GM12873 (cell line): ENCODE data around the gene MTHFSD.

Experiments
- CTCF ChIP-seq: IDR thresholded peaks from 2 replicates; pipeline ENCODE4 v1.5.1; 2012; ENCODE audit warnings: low read depth, mild to moderate bottlenecking, moderate library complexity, low read length, control low read depth; ENCODE audit not compliant: insufficient read depth; ENCODE audit errors: missing control alignments

Gene MTHFSD

GRCh38 chr16:86496262-86496928, 58.6 kb downstream of the MTHFSD start:
- TF ChIP-seq CTCF: no peak

DNA sequence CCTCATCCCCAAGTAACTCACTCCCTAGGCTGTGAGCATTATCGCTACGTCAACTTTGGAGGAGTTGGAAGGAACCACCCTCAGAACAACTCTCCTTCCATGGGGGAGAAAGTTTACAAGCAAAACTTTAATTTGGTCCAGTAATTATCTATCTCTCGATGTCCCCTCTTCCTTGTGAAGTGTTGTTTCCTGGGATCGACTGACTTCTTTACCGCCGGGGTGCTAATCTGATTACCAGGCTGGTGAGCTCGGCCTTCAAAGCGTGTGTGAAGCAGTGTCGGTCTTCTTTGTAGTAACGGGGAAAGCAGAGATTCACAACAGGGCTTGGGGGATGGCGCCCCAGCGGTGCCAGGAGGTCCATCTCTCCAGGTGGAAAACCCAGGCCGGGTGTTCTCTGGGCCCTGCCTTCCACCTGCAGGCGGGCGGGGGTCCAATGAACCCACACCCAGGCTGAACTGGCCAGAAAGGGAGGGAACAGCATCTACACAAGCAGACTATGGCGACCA, 59.2 kb downstream of the MTHFSD start:
- TF ChIP-seq CTCF: no peak

DNA sequence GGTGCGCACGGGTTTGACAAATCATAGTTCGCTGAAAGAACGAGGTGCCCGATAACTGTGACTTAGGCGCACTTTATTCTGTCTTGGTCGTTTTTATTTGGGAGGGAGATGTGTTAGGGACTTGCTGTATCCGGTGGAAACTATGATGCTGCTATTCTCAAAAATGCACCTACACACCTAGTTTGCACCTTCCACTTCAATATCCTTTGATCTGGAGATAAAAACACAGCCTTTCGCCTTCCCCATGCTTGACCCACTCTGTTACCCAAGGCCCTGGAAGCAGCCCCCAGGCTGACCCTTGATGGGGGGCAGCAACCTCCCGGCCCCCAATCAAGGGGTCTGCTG, 59.7 kb downstream of the MTHFSD start:
- no peak for TF ChIP-seq CTCF

DNA sequence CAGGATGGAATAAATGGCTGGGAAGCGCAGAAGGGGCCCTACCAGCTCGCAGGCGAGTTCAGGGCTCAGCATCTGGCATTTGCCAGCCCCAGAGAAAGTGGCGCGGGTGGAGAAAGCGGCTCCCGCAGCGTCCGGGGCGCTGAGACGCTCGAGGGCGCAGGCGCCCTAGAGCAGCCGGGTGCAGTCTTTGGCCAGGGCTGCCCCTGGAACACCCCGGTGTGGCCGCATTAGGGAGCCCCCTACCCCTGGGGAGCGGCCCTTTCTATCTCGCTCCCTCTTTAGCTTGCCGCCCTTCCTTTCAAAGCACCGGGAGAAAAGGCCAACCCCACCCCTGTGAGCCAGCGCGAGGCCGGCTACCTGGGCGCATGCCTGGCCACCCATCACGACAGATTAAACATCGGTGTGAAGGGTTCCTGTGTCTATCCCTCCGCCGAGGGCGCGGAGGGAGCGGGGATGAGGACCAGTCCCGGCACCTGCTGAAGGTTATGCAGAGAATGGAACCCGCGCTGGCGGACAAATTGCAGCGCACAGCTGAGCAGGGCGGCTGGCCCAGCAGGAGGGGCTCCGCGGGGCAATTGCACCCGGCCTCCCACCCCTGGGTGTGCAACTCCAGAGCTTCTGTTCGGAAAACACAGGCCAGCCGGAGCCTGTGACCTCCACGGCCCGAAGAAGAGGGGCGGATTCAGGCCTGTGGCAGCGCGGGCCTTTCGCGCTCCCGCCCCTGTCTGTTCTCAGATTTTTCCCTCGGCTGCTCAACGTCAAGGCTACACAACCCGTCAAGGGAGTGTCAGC, 60.3 kb downstream of the MTHFSD start:
- no peak for TF ChIP-seq CTCF

GRCh38 chr16:86494039-86494564, 60.9 kb downstream of the MTHFSD start:
- TF ChIP-seq CTCF: no peak

- TF ChIP-seq CTCF: no peak
Measured at GRCh38 chr16:86492961-86493629, 61.9 kb downstream of the MTHFSD start.
